Fibroblast of villous mesenchyme (primary cell): Measurements from ENCODE around the gene WDSUB1. TPM values are rescaled to one million over a fixed set of nuclear protein-coding genes. Genes with fewer than 3 reads are reported as not detected.

ENCODE experiments used
- DNase-seq: peaks from one replicate; pipeline ENCODE4 v3.0.0-alpha.2; 2010; ENCODE audit warnings: low read depth
- H3K4me3 ChIP-seq: 2 replicates; pipeline ENCODE4 v1.5.1; 2011; ENCODE audit warnings: low read depth, mild to moderate bottlenecking, low read length
- CTCF ChIP-seq: IDR thresholded peaks from 2 replicates; pipeline ENCODE4 v1.5.1; 2012; ENCODE audit warnings: low read depth, mild to moderate bottlenecking, low read length; ENCODE audit not compliant: insufficient read depth
- small RNA-seq: library from RNA; depleted of rRNA; stranded (forward); fragments of <200 nt; gene quantifications from one replicate; pipeline ENCODE3, GENCODE V24; 2012
- total RNA-seq: library from RNA; depleted of rRNA; stranded (reverse); fragments of >200 nt; gene quantifications from 2 replicates; pipeline ENCODE4 v1.2.3, GENCODE V29; 2012

Gene WDSUB1
- total RNA-seq, 1 donor, result 5.2 TPM

- DNase-seq, result no peak
- TF ChIP-seq CTCF, result no peak
- H3K4me3 ChIP-seq, result no peak overlapping the region
Observed at GRCh38 chr2:159186462-159186861, 100.0 kb downstream of the WDSUB1 start.

Small RNAs within 50 kb of the gene (small RNA-seq; reads per million reads assigned to genes)
- 0.47 reads per million for gene MIR6888
